ENCODE measurements around the gene MTSS2.

GRCh38 chr16:70709942-70710341 lies 24.1 kb upstream of the MTSS2 start:
- no peak for TF ChIP-seq EZH2 (IDR thresholded peaks at IDR 0.05; ENCODE audit: borderline replicate concordance, low read depth, low read length, poor library complexity, severe bottlenecking)
- no peak for TF ChIP-seq CTCF (conservative IDR thresholded peaks at IDR 0.05; ENCODE audit: low read depth, low read length)
